Stimulated activated naive B cell treated with anti-CD40 and anti-IgM and Interleukin-4, amounts not matched to agents 10 μg/mL and 1 μg/mL and 100 μg/mL, for 72 hours (primary cell): ENCODE data around the gene PKP4.
A peak's percentile ranks its signal among the peaks of the same experiment; 100 is the strongest.
"Not testable (repeated sequence)": the region's sequence is repeated elsewhere in the genome, so short reads cannot be mapped to it uniquely, and the experiment has no call there.

Source experiments
- ATAC-seq, 2 donors: fragments of 150-1000 bp; cut with Tn5 transposase; replicated peaks; 2 replicates each; pipeline ENCODE4 v1.10.0; 2021; ENCODE audit warnings: moderate library complexity in 1 of 2
- DNase-seq: peaks from one replicate; pipeline ENCODE4 v3.0.0; 2021
- H3K27ac Mint-ChIP-seq: one replicate; pipeline ENCODE4 v1.8.0; 2022; ENCODE audit warnings: mild to moderate bottlenecking, mixed read lengths
- H3K27me3 Mint-ChIP-seq, 2 donors: one replicate each; pipeline ENCODE4 v1.8.0; 2022; ENCODE audit warnings: mixed read lengths in 2 of 2
- H3K36me3 Mint-ChIP-seq, 2 donors: one replicate each; pipeline ENCODE4 v1.8.0; 2022; ENCODE audit warnings: mixed read lengths in 2 of 2, mild to moderate bottlenecking in 1 of 2
- H3K4me1 Mint-ChIP-seq, 2 donors: one replicate each; pipeline ENCODE4 v1.8.0; 2022; ENCODE audit warnings: mixed read lengths in 2 of 2, mild to moderate bottlenecking in 1 of 2
- H3K4me3 Mint-ChIP-seq, 2 donors: one replicate each; pipeline ENCODE4 v1.8.0; 2022; ENCODE audit warnings: mild to moderate bottlenecking in 2 of 2, mixed read lengths in 2 of 2, moderate library complexity in 1 of 2
- H3K9me3 Mint-ChIP-seq, 2 donors: one replicate each; pipeline ENCODE4 v1.8.0; 2022; ENCODE audit warnings: mixed read lengths in 2 of 2, mild to moderate bottlenecking in 1 of 2

Gene PKP4

DNA sequence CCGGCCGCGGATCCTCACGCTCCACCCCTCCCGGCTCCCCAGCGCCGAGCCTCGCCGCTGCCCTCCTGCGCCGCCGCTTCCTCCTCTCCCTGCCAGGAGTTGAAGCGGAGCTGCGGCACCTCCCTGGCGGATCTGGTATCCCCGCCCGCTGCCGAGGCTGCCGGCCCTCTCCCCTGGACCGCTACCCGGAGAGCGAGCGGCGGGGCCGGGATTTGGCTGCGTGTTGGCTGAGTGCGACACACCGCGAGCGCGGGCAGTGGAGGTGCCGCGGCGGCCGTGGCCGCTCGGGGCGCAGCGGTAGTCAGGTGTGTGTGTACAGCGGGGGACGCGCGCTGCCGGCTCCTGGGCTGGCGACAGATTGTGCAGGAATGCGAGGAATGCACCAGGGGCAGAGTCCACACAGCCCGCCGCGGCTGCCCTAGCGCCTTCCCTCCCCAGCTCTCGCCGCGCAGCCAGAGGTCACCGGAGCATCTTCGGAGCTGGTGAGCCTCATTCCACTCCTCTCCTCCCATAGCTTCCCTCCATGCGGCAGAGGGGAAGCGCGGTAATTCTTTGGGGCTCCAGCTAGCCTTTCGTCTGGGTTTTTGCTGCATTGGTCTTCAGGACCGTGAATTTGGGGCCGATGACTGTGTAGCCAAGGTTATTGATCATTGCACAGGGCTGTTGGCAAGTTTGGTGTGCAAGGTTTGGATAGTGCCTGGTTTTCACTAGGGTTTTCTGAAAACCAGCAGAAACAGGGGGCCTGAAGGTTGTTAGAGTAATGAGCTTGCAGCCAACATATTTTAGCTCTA, 1.3 kb downstream of the PKP4 start:
- Mint-ChIP-seq H3K4me3 (peak overlapping the region; percentile 93 to 99), H3K36me3 (no peaks in the 10 kb centered on the region), H3K27me3 (peaks cover 16 to 17% of the 10 kb centered on the region in 2 donors), H3K27ac (peak overlapping the region; percentile 89), H3K9me3 (no peaks in the 10 kb centered on the region), H3K4me1 (peaks cover 17 to 22% of the 10 kb centered on the region in 2 donors)
- ATAC-seq = peak; percentile 59 to 62
- DNase-seq = peak; percentile 33

DNA sequence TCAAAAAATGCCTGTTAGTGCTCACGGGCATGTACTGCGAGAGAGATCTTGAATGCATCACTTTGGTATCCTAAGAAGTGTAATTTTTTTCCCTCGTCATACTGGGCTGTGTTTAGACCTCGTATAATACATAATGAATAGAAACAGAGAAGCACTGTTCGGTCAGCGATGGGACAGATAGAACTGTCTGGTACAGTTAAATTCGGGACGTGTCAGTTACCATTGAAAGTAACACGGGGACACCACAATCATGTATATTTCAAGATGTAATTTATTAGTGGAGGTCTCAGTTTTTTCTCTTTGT, 1.8 kb downstream of the PKP4 start:
- DNase-seq = no peak
- H3K27me3 Mint-ChIP-seq = peaks cover 10 to 15% of the 10 kb centered on the region in 2 donors

DNA sequence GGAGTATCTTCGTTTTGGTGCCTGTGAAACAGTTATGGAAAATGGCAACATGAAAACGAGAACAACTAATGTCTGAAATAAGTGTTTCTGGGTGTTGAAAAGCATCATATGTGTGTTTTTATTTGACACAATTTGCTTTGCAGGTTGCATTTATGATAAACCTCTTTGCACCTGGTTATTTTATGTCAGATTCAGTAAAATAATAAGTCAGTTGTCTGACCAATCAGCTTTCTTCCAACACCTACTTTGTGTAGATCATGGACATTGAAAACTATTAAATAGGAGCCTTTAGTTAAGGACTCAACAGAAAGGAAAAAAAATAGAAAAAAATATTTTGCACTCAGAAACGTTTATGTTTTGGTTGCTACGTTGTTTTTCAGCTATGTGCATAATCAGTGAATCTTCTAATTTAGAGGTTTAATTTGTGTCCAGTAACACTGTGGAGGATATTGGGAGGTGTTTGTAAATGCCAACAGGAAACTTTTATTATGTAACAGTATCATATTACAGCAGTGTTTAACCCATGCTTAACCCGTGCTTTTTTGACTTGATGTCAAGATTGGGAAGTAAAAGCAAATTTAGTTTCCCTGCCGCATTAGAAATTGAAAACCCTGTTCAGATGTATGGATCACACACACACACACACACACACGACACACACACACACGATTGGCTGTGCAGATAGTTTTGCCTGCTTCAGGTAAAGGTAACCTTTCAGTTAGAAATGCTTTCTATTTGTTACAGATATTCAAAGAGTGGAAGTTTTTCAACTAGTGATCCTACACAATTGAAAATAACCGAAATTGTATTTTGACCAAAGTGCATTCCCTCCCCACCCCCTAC, 2.6 kb downstream of the PKP4 start:
- Mint-ChIP-seq H3K9me3 (no peaks in the 10 kb centered on the region), H3K27me3 (peaks cover 6 to 7% of the 10 kb centered on the region in 2 donors), H3K36me3 (no peaks in the 10 kb centered on the region), H3K4me3 (no peak overlapping the region), H3K27ac (no peak overlapping the region), H3K4me1 (peaks cover 17 to 22% of the 10 kb centered on the region in 2 donors)
- no peak for DNase-seq
- no peak for ATAC-seq

More for the DNA sequence above, 1.8 kb downstream of the PKP4 start:
- Mint-ChIP-seq H3K36me3 (no peaks in the 10 kb centered on the region), H3K27ac (no peak overlapping the region), H3K9me3 (no peaks in the 10 kb centered on the region), H3K4me1 (peaks cover 17 to 22% of the 10 kb centered on the region in 2 donors), H3K4me3 (peak overlapping the region; percentile 93 to 99)
- ATAC-seq = no peak

DNA sequence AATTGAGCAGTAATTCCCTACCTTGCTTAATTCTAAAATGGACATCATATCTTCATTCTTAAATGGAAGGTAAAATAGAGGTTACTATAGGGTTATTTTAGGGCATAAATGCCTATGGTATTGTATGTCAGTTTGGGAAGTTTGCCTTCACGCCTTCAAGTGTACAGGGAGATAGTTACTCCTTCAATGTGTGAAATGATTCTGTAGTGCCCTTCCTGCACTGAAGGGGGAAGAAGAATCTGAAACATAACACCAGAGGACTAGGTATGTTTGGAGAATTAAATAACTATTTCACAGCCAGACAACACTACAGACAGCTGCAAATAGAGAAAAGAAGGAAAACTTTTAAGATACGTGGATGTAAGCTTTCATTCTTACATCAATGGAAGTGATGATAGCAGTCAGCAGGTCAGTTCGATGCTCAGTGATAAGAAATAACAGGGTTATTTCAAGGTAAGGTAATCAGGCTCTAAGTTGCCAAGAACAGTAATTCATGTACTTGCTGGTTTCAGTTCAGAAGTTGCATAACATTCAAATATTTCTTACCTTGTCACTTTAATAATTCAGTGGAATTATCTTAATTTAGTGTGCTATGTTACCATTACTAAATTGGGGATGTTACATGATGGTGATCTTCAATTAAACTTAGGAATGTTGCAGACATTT, 4.0 kb downstream of the PKP4 start:
- H3K4me1 Mint-ChIP-seq = peaks cover 17 to 21% of the 10 kb centered on the region in 2 donors
- H3K4me3 Mint-ChIP-seq = no peak overlapping the region
- no peak for DNase-seq
- no peak for ATAC-seq
- no peaks in the 10 kb centered on the region for H3K9me3 Mint-ChIP-seq
- no peak overlapping the region for H3K27ac Mint-ChIP-seq
- H3K27me3 Mint-ChIP-seq = peaks cover 6 to 7% of the 10 kb centered on the region in 2 donors
- H3K36me3 Mint-ChIP-seq = no peaks in the 10 kb centered on the region

DNA sequence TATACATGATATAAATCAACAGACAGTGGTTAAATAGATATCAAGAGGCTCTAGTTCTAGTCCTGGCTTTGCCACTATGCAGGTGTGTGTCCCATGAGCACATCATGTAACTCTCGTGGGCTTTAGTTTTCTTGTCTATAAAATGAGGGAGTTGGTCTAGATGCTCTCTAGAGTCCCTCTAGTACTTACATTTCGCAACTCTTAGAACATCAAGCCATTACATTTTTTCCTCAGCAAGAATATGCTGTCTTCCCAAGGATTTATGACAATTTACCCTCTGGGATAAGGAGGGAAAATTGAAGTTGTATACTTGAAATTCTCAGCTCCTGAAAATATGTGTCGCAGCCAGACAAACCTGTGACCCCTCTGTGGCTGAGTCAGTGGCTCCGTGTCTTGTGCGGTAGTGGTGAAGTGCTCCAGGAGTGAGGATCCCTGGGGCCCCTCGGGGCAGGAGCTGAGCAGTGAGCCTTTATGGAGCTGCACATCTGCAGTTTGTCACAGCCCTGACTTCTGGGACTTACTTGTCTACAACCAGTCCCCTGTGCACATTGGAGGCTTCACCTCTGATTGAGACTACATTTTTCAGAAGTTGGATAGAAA, 6.8 kb downstream of the PKP4 start:
- no peaks in the 10 kb centered on the region for H3K9me3 Mint-ChIP-seq
- H3K27me3 Mint-ChIP-seq = peaks cover under 1 to 6% of the 10 kb centered on the region in 2 donors
- DNase-seq (no peak), ATAC-seq (no peak)
- no peaks in the 10 kb centered on the region for H3K36me3 Mint-ChIP-seq
- H3K4me1 Mint-ChIP-seq = peaks cover 4 to 5% of the 10 kb centered on the region in 2 donors
- no peak overlapping the region for H3K4me3 Mint-ChIP-seq
- no peak overlapping the region for H3K27ac Mint-ChIP-seq

DNA sequence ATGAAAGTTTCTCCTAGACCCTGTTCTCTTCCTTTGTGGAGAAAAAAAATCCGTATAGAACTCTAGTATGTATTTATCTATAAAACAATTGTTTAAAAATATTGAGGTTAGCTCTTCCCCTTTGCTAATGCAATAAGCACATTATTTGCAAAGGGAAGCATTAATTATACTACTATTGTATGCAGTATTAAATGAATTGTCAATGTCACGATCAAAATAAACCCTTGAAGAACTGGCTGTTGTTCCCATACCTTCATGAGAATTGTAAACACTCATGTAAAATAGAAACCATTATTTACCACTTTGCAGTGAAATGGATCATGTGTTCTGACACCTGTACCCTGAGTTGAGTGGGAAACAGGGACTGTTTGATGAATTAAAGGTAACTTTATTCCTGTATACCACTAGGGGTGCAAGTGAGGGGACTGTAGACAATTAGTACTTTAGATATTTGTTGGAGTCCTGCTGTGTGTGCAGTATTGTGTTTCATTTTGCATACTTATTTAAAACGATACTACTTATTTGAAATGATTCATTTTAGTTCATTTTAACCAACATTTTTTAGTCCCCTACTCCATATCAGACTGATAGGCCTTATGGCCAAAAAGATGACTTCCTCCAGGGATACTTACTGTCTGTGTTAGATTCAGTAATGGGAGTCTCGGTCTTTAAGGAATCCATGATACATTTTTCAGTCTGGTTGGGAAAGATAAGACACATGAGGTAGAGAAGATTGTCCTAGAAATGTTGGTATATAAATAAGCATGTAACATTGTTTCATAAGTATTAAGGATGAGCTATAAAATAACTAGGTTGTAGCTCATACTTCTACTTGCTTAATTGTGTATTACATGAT, 7.9 kb downstream of the PKP4 start:
- ATAC-seq = peak; percentile 56 to 61
- Mint-ChIP-seq H3K4me1 (peaks cover 4% of the 10 kb centered on the region in 2 donors), H3K27ac (no peak overlapping the region), H3K4me3 (no peak overlapping the region), H3K27me3 (peaks cover 0 to 4% of the 10 kb centered on the region in 2 donors), H3K9me3 (no peaks in the 10 kb centered on the region), H3K36me3 (no peaks in the 10 kb centered on the region)
- no peak for DNase-seq

DNA sequence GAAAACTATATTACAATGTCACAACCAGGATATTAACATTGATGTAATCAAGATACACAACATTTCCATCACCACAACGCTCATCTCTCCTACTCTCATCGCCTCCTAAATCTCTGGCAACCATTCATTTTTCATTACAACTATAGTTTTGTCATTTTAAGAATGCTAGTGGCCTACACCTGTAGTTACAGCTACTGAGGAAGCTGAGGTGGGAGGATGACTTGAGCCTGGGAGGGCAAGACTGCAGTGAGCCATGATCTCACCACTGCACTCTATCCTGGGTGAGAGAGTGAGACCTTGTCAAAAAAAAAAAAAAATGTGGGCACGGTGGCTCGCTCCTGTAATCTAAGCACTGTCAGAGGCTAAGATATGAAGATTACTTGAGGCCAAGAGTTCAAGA, 10.5 kb downstream of the PKP4 start:
- Mint-ChIP-seq H3K27me3 (no peaks in the 10 kb centered on the region), H3K27ac (no peak overlapping the region), H3K9me3 (no peaks in the 10 kb centered on the region), H3K4me3 (no peak overlapping the region), H3K4me1 (no peaks in the 10 kb centered on the region), H3K36me3 (peaks cover 3% of the 10 kb centered on the region in 2 donors)
- no peak for DNase-seq
- ATAC-seq = no peak

DNA sequence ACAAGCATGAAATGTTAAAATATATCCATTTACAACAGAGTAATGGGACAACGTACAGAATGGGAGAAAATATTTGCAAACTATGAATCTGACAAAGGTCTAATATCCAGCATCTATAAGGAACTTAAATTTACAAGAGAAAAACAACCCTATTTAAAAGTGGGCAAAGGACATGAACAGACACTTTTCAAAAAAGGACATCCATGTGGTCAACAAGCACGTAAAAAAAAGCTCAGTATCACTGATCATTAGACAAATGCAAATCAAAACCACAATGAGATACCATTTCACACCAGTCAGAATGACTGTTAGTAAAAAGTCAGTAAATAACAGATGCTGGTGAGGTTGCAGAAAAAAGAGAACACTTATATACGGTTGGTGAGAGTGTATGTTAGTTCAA, 16.1 kb downstream of the PKP4 start:
- not testable (repeated sequence) for H3K4me1 Mint-ChIP-seq, DNase-seq, H3K27me3 Mint-ChIP-seq, ATAC-seq, H3K36me3 Mint-ChIP-seq, H3K27ac Mint-ChIP-seq, H3K4me3 Mint-ChIP-seq, H3K9me3 Mint-ChIP-seq

DNA sequence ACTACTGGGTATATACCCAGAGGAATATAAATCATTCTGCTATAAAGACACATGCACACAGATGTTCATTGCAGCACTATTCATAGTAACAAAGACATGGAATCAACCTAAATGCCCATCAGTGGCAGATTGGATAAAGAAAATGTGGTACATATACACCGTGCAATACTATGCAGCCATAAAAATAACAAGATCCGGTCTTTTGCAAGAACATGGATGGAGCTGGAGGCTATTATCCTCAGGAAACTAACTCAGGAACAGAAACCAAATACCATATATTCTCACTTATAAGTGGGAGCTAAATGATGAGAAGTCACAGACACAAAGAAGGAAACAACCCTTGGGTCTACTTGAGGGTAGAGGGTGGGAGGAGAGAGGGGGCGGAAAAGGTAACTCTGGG, 16.5 kb downstream of the PKP4 start:
- H3K36me3 Mint-ChIP-seq, H3K4me3 Mint-ChIP-seq, H3K27ac Mint-ChIP-seq, DNase-seq, ATAC-seq, H3K27me3 Mint-ChIP-seq, H3K9me3 Mint-ChIP-seq: not testable (repeated sequence)
- peaks cover 8 to 11% of the 10 kb centered on the region in 2 donors for H3K4me1 Mint-ChIP-seq

DNA sequence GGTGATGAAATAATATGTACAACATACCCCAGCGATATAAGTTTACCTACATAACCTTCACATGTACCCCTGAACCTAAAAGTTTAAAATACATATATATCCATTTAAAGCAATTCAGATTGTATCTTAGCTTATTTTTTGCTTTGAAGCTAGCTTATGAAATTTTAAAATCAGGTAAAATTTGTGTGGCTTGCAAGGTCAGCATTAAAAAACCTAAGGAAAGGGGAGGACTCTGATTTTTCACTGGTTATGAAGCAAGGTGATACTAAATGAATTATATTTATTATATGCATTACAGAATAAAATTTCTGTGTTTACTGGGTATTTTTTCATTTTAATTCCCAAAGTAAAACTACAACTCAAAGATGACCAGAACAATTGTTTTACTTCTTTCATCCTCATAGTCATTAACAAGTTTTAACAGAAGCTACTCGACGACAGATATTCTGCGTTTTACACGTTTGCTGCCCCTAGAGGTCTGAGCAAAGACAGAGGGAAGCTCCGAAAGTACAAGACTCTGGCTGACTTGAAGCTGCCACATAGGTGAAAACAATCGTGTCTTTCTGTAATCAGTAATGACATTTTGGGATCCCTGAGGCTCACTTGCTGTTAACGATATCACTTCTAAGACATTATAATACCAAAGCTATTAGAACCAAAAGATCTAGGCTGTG, 17.1 kb downstream of the PKP4 start:
- no peak overlapping the region for H3K4me3 Mint-ChIP-seq
- H3K27me3 Mint-ChIP-seq = no peaks in the 10 kb centered on the region
- H3K27ac Mint-ChIP-seq = no peak overlapping the region

DNA sequence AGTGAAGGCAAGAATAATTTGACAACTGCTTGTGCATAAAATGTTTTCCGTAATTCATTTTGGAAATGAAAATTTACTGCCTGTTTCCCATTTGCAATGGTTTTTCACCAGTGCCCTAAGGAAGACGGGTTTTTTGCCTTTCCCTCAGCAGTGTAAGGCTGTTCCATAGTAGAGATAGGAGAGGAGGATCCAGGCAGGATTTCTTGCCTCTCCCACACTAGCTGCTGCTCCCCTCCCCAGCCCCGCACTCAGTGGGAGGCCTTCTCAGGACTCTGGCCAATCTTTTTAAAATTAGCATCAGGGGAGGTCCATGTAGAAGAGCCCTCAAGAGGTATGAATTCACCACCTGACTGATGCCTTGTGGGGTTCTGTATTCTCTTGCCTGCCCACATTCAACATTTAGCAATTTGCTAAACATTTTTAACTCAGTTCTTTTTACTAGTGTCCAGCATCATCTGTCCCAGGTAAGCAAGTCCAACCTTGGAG, 17.8 kb downstream of the PKP4 start:
- H3K4me1 Mint-ChIP-seq = peaks cover 8 to 11% of the 10 kb centered on the region in 2 donors
- not testable (repeated sequence) for DNase-seq, ATAC-seq, H3K4me3 Mint-ChIP-seq, H3K36me3 Mint-ChIP-seq, H3K27ac Mint-ChIP-seq, H3K9me3 Mint-ChIP-seq, H3K27me3 Mint-ChIP-seq

More for the DNA sequence above, 17.1 kb downstream of the PKP4 start:
- DNase-seq (no peak), ATAC-seq (no peak)
- peaks cover 8 to 11% of the 10 kb centered on the region in 2 donors for H3K4me1 Mint-ChIP-seq
- H3K9me3 Mint-ChIP-seq = peaks cover 3 to 7% of the 10 kb centered on the region in 2 donors
- peaks cover 3% of the 10 kb centered on the region in 2 donors for H3K36me3 Mint-ChIP-seq

DNA sequence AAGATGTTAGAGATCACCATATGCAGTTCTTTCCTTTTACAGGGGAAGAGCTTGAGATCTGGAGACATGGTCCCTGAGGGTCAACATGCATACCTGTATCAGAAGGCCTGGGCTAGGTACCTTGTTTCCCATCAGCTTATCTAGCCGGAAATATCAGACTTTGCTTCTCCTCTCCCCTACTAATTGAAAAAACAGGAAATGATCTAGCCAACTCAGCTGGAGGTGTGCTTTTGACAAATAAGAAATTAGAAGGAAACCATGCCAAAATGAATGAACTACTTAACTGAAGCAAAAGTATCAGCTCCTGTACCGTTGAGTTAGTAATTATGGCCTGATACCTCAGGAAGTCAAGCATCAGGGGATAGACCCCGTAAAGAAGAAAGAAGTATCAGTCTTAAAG, 20.4 kb downstream of the PKP4 start:
- ATAC-seq (no peak), DNase-seq (no peak)
- no peaks in the 10 kb centered on the region for H3K36me3 Mint-ChIP-seq
- H3K9me3 Mint-ChIP-seq = peaks cover 3 to 7% of the 10 kb centered on the region in 2 donors
- no peak overlapping the region for H3K4me3 Mint-ChIP-seq
- no peak overlapping the region for H3K27ac Mint-ChIP-seq
- peaks cover 8 to 11% of the 10 kb centered on the region in 2 donors for H3K4me1 Mint-ChIP-seq
- no peaks in the 10 kb centered on the region for H3K27me3 Mint-ChIP-seq

DNA sequence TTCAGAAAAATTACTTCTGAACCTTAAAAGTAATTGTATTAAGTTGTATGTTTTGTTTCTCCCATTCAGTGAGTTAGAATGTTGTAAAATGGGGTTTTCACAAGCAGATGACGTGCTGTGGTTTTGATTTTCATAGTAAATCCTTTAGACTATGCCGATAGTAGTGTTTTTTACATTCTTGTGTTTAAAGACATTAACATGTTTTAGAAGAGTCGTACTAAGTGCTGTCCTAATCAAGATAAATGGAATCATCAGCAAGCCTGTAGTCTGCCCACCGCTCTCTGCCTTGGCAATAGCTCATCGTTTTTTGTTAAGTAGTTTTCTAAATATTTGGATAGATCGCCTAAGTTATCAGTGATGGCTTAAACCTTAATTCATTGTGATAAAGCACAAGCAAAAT, 21.5 kb downstream of the PKP4 start:
- no peak for ATAC-seq

More for the DNA sequence above, 21.5 kb downstream of the PKP4 start:
- no peak for DNase-seq
- Mint-ChIP-seq H3K4me1 (peaks cover 8 to 11% of the 10 kb centered on the region in 2 donors), H3K4me3 (no peak overlapping the region), H3K27ac (no peak overlapping the region), H3K9me3 (peaks cover 2% of the 10 kb centered on the region in 2 donors), H3K36me3 (no peaks in the 10 kb centered on the region), H3K27me3 (no peaks in the 10 kb centered on the region)
